GM13977 (cell line): Measurements from ENCODE around the gene BRME1.
A peak's percentile ranks its signal among the peaks of the same experiment; 100 is the strongest.

Source experiments
- DNase-seq: peaks from one replicate; pipeline ENCODE4 v3.0.0; 2012; ENCODE audit warnings: low spot score
- in situ Hi-C: fragments of 300-500 bp; cut with MboI; formaldehyde crosslinking; loops from one replicate; pipeline ENCODE4 v1.12.0; 2022; ENCODE audit warnings: low sequenced_read_pairs, low pct_unique_long_range_greater_than_20kb, mixed read lengths, inconsistent platforms; ENCODE audit not compliant: unreplicated experiment
- TF ChIP-seq, protein P1 (sequence below): IDR thresholded peaks from 2 replicates; pipeline ENCODE4 v1.5.1; 2012; ENCODE audit warnings: mild to moderate bottlenecking, control low read depth; ENCODE audit not compliant: insufficient read depth; ENCODE audit errors: extremely low read depth, missing control alignments

Gene BRME1

DNA sequence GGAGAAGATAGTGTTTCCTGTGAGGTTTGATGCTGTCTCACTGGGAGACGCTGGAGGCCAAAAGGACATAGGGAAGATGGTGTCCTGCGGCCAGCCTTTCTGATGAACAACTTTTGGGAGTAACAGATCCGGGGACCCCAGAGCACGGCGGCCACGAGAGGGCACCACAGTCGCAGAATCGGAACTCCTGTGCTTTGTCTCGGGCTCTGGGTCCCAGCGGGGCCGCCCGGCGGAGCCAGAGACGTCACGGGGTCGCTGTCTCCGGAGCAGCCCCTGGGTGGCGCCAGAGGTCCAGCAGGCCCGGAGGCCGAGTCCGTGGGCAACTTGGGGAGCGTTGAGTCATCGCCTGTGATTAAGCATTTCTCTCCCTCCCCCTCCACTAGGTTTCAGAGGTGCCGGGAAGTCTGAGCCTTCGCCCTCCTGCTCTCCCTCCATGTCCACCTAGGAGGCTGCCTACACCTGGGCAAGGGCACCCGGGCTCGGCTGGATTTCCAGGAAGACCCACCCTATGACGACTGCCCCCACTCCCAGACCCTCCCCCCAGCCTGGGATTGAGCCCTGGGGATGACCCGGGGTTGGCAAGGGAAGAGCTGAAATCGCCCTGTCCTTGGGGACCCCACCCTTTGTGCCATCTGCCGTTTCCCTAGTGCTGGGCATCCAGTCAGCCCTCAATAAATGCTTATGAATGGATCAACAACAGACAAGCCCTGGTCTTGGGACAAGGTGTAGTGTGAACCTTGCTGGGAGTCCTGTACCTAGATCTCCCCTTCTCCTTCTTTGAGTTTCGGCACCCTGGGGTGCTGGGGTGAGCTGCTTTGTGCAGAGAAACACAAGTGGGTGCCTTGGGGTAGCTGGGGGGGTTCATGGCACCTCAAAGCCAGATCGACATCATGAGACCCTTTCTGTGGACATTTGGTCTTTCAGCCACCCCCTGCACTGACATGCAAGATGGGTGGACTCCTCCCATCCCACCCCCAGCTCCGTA lies 25.6 kb downstream of the BRME1 start:
- peak; percentile 97 for DNase-seq
- TF ChIP-seq, protein P1, sequence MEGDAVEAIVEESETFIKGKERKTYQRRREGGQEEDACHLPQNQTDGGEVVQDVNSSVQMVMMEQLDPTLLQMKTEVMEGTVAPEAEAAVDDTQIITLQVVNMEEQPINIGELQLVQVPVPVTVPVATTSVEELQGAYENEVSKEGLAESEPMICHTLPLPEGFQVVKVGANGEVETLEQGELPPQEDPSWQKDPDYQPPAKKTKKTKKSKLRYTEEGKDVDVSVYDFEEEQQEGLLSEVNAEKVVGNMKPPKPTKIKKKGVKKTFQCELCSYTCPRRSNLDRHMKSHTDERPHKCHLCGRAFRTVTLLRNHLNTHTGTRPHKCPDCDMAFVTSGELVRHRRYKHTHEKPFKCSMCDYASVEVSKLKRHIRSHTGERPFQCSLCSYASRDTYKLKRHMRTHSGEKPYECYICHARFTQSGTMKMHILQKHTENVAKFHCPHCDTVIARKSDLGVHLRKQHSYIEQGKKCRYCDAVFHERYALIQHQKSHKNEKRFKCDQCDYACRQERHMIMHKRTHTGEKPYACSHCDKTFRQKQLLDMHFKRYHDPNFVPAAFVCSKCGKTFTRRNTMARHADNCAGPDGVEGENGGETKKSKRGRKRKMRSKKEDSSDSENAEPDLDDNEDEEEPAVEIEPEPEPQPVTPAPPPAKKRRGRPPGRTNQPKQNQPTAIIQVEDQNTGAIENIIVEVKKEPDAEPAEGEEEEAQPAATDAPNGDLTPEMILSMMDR = peak; percentile 94
- in situ Hi-C loops = loop anchor here (5.0 kb wide), 1 partner anchor 167 kb away; no protein-coding TSS in a partner anchor

DNA sequence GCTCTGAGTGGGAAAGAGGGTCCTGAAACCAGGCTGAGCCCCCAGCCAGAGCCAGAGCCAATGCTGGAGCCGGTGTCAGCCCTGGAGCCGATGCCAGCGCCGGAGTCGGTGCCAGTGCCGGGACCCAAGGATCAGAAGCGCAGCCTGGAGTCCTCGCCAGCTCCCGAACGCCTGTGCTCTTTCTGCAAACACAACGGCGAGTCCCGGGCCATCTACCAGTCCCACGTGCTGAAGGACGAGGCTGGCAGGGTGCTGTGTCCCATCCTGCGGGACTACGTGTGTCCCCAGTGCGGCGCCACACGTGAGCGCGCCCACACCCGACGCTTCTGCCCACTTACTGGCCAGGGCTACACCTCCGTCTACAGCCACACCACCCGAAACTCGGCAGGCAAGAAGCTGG lies 28.6 kb downstream of the BRME1 start:
- in situ Hi-C loops = loop anchor here (10.0 kb wide), 2 partner anchors 197 to 273 kb away; partner anchors contain the start of gene MISP3
- DNase-seq = no peak
- TF ChIP-seq, protein P1 = no peak

DNA sequence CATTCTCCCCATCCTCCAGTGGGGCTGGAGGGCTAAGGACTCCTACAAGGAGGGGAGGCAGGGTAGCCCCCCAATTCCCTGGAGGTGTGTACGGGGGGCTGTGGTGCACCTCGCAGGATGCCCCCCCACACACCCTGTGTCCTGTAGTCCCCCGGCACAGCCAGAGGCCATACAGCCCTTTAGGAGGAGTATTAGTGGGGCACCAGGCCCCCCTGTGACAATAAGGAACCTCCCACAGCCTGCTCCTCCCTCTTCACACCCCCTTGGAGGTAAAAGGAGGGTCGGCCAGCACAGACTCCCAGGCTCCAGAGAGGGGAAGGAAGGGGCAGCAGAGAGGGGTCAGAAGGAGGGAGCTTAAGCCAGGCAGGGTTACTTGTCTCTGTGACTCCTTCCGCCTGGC lies 29.1 kb downstream of the BRME1 start, which contains the start of gene NANOS3:
Gene NANOS3 (plus strand): TSS at position 301 of the 400 bp plus-strand sequence. CDS start 115 bp downstream, outside the sequence.
- no peak for DNase-seq
- TF ChIP-seq, protein P1 = no peak
- in situ Hi-C loops = loop anchor here (10.0 kb wide), 2 partner anchors 198 to 272 kb away; partner anchors contain the start of gene MISP3

DNA sequence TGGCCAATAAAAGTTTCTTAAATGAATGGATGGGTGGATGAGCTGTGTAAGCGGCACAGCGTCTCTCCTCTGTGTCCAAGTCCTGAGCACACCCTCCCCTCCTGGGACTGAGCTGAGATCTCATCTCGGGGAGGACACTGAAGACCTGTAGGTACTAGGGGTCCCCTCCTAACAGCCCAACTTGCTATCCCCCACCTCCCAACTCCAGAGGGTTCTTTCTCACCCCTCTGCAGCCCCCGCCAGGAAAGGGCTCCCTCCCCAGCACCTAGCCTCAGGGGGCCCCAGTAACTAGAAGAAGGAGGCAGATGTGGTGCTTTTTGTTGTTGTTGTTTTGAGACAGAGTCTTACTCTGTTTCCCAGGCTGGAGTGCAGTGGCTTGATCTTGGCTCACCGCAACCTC lies 30.1 kb downstream of the BRME1 start:
- TF ChIP-seq, protein P1 = no peak
- in situ Hi-C loops = loop anchor here (10.0 kb wide), 2 partner anchors 199 to 271 kb away; partner anchors contain the start of gene MISP3

DNA sequence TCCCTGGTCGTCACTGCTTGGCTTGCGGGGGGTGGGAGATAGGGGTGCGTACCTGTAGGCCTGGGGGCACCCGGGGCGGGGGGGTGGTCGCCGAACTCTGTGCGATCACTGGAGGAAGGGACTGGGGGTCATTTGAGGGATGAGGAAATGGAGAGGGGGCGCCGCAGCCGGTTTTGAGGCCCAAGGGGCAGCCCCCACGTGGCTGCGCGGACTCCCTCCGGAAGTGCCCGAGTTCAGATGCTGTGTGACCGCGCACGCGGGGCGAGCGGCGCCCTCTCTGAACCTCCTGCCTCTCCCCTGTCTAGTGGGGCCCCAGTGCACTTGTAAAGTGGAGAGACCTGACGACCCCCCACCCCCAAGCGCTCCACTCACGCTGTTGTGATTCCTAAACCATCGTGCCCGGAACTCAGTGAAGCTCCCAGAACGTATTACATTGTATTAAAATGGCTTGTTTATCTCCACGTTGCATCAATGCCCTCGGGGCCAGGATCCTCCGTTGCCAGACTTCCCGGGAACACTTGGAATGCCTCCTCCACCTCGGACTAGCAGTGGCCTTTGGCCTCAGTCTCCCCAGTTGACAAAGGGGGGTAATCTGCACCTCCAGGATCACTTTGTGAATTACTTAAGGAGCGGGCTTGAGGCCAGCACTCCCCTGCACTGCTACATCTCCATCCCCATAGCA lies 31.9 kb downstream of the BRME1 start:
- in situ Hi-C loops = loop anchor here (10.0 kb wide), 2 partner anchors 201 to 269 kb away; partner anchors contain the start of gene MISP3
- TF ChIP-seq, protein P1 = no peak
- no peak for DNase-seq

More for the DNA sequence above, 30.1 kb downstream of the BRME1 start:
- DNase-seq = no peak
